ENCODE results near the gene FBXO8. TPM values are rescaled to one million over a fixed set of nuclear protein-coding genes. Genes with fewer than 3 reads are reported as not detected.
"Not testable (repeated sequence)": the region's sequence is repeated elsewhere in the genome, so short reads cannot be mapped to it uniquely, and the experiment has no call there.

Gene FBXO8
- total and polyA plus RNA-seq, 4 experiments from 2014 or later, result 10.8 to 32.2 (median 26.6) TPM

DNA sequence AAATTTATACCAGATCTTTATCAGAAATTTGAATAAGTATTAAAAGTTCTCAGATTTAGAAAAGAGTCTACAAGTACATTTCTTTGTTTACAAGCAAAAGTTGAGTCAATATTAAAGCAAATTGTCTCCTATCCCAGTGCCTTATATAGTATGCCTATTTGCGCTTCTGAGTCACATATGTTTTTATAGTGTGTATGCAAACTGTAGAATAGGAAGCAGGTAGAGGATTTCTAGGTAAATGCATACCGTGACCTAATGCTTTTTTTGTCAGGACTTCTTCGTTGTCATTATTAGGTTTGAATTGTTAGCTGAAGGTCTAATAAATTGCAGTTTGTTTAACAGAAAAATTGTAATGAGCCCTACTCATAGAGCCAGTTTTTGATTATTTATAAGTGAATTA lies 22.5 kb upstream of the FBXO8 start:
- Mint-ChIP-seq H3K27ac (no peak overlapping the region), H3K4me3 (no peak overlapping the region), H3K36me3 (peaks cover 41 to 48% of the 10 kb centered on the region in 2 donors), H3K9me3 (no peaks in the 10 kb centered on the region), H3K27me3 (no peaks in the 10 kb centered on the region), H3K4me1 (peaks cover 0 to 2% (median under 1%) of the 10 kb centered on the region in 4 donors)
- Histone ChIP-seq H3K4me1 (ENCODE audit: insufficient read depth, low read length) (no peaks in the 10 kb centered on the region), H3K27ac (ENCODE audit: low read depth, low read length) (no peak overlapping the region), H3K9me3 (ENCODE audit: control insufficient read depth in 1 of 2, low read length in 2 of 2) (no peaks in the 10 kb centered on the region), H3K4me3 (ENCODE audit: low read length in 2 of 2) (no peak overlapping the region), H3K27me3 (ENCODE audit: insufficient read depth, low read length) (no peaks in the 10 kb centered on the region), H3K36me3 (ENCODE audit: insufficient read depth, low read length) (no peaks in the 10 kb centered on the region)
- intact Hi-C loops (cut with micrococcal nuclease), result no loop called here
- ChIA-PET CTCF (ENCODE audit: partially characterized antibody) (no interaction called here), POLR2A (ENCODE audit: partially characterized antibody) (no interaction called here)
- no peak for DNase-seq

DNA sequence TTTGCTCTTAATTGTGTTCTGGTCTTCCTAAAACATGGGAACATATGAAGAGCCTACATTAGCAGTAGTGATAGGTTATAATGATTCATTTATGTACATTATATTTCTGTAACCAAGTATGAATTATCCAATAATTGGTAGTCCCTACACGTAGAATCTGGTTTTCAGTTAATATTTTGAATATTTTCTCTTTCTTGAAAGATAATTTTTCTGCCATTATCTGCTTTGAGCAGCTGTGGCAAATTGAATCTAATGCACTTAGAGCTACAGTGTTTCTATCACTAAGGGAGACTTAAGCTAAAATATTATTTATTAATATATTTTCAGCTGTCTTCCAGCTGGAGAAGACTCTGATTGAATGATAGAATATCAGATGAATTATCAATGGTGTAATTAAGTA lies 21.2 kb upstream of the FBXO8 start:
- no peak for DNase-seq
- Mint-ChIP-seq H3K4me1 (peaks cover 2 to 8% (median 3%) of the 10 kb centered on the region in 4 donors), H3K36me3 (peaks cover 50 to 58% of the 10 kb centered on the region in 2 donors), H3K27me3 (no peaks in the 10 kb centered on the region), H3K9me3 (no peaks in the 10 kb centered on the region), H3K4me3 (no peak overlapping the region), H3K27ac (no peak overlapping the region)
- Histone ChIP-seq H3K36me3 (ENCODE audit: insufficient read depth, low read length) (no peaks in the 10 kb centered on the region), H3K27me3 (ENCODE audit: insufficient read depth, low read length) (no peaks in the 10 kb centered on the region), H3K27ac (ENCODE audit: low read depth, low read length) (no peak overlapping the region), H3K4me3 (ENCODE audit: low read length in 2 of 2) (no peak overlapping the region), H3K4me1 (ENCODE audit: insufficient read depth, low read length) (no peaks in the 10 kb centered on the region), H3K9me3 (ENCODE audit: control insufficient read depth in 1 of 2, low read length in 2 of 2) (no peaks in the 10 kb centered on the region)
- intact Hi-C loops (cut with micrococcal nuclease), result no loop called here
- POLR2A ChIA-PET (ENCODE audit: partially characterized antibody), result no interaction called here
- CTCF ChIA-PET (ENCODE audit: partially characterized antibody), result no interaction called here

DNA sequence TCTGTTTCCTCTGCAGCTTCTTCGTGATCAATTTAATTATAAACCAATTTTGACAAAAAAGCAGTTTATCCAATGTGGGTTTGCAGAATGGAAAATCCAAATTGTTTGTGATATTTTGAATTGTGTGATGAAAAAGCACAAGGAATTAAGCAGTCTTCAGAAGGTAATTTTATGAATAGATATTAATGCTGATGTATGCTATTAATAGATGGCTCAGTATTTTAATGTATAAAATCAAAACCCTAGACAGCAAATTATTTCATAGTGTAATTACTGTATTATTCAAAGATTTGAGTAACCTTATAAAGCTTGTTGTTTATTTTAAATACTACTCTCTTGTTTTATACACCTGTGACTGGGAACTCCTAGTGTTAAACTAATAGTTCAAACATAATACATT lies 20.2 kb upstream of the FBXO8 start:
- H3K4me1 ChIP-seq (ENCODE audit: insufficient read depth, low read length), result no peaks in the 10 kb centered on the region
- H3K27ac ChIP-seq (ENCODE audit: low read depth, low read length), result no peak overlapping the region
- H3K36me3 ChIP-seq (ENCODE audit: insufficient read depth, low read length), result no peaks in the 10 kb centered on the region
- H3K4me3 Mint-ChIP-seq, result no peak overlapping the region
- H3K9me3 Mint-ChIP-seq, result no peaks in the 10 kb centered on the region
- no peaks in the 10 kb centered on the region for H3K9me3 ChIP-seq (ENCODE audit: control insufficient read depth in 1 of 2, low read length in 2 of 2)
- H3K4me3 ChIP-seq (ENCODE audit: low read length in 2 of 2), result no peak overlapping the region
- no peak for DNase-seq
- peaks cover 49 to 60% of the 10 kb centered on the region in 2 donors for H3K36me3 Mint-ChIP-seq
- no peak overlapping the region for H3K27ac Mint-ChIP-seq
- no peaks in the 10 kb centered on the region for H3K27me3 ChIP-seq (ENCODE audit: insufficient read depth, low read length)
- ChIA-PET CTCF (ENCODE audit: partially characterized antibody) (no interaction called here), POLR2A (ENCODE audit: partially characterized antibody) (no interaction called here)
- no peaks in the 10 kb centered on the region for H3K27me3 Mint-ChIP-seq
- intact Hi-C loops (cut with micrococcal nuclease), result no loop called here
- peaks cover 2 to 9% (median 3%) of the 10 kb centered on the region in 4 donors for H3K4me1 Mint-ChIP-seq

DNA sequence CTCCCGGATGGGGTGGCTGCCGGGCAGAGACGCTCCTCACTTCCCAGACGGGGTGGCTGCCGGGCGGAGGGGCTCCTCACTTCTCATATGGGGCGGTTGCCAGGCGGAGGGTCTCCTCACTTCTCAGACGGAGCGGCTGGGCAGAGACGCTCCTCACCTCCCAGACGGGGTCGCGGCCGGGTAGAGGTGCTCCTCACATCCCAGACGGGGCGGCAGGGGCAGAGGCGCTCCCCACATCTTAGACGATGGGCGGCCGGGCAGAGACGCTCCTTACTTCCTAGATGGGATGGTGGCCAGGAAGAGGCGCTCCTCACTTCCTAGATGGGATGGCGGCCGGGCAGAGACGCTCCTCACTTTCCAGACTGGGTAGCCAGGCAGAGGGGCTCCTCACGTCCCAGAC lies 11.7 kb upstream of the FBXO8 start:
- H3K27me3 ChIP-seq (ENCODE audit: insufficient read depth, low read length); H3K27ac Mint-ChIP-seq; H3K4me3 Mint-ChIP-seq; POLR2A ChIA-PET (ENCODE audit: partially characterized antibody); DNase-seq; H3K27me3 Mint-ChIP-seq; H3K36me3 ChIP-seq (ENCODE audit: insufficient read depth, low read length); intact Hi-C loops (cut with micrococcal nuclease); H3K4me3 ChIP-seq (ENCODE audit: low read length in 2 of 2); H3K9me3 ChIP-seq (ENCODE audit: control insufficient read depth in 1 of 2, low read length in 2 of 2); CTCF ChIA-PET (ENCODE audit: partially characterized antibody); H3K27ac ChIP-seq (ENCODE audit: low read depth, low read length); H3K4me1 ChIP-seq (ENCODE audit: insufficient read depth, low read length): not testable (repeated sequence)
- Mint-ChIP-seq H3K36me3 (peaks cover 31 to 52% of the 10 kb centered on the region in 2 donors), H3K4me1 (peaks cover 5 to 22% (median 17%) of the 10 kb centered on the region in 4 donors), H3K9me3 (peaks cover 3 to 22% (median 14%) of the 10 kb centered on the region in 8 donors)

DNA sequence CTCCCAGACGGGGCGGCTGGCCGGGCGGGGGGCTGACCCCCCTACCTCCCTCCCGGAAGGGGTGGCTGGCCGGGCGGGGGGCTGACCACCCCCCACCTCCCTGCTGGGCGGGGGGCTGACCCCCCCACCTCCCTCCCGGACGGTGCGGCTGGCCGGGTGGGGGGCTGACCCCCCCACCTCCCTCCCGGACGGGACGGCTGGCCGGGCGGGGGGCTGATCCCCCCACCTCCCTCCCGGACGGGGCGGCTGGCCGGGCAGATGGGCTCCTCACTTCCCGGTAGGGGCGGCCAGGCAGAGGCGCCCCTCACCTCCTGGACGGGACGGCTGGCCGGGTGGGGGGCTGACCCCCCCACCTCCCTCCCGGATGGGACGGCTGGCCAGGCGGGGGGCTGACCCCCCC lies 11.2 kb upstream of the FBXO8 start:
- POLR2A ChIA-PET (ENCODE audit: partially characterized antibody); H3K9me3 ChIP-seq (ENCODE audit: control insufficient read depth in 1 of 2, low read length in 2 of 2); H3K27ac Mint-ChIP-seq; intact Hi-C loops (cut with micrococcal nuclease); DNase-seq; H3K36me3 ChIP-seq (ENCODE audit: insufficient read depth, low read length); H3K4me3 ChIP-seq (ENCODE audit: low read length in 2 of 2); H3K4me1 ChIP-seq (ENCODE audit: insufficient read depth, low read length); H3K27me3 Mint-ChIP-seq; H3K4me3 Mint-ChIP-seq; H3K27ac ChIP-seq (ENCODE audit: low read depth, low read length); CTCF ChIA-PET (ENCODE audit: partially characterized antibody); H3K27me3 ChIP-seq (ENCODE audit: insufficient read depth, low read length): not testable (repeated sequence)
- H3K9me3 Mint-ChIP-seq, result peaks cover 3 to 22% (median 14%) of the 10 kb centered on the region in 8 donors
- H3K4me1 Mint-ChIP-seq, result peaks cover 5 to 19% (median 13%) of the 10 kb centered on the region in 4 donors
- peaks cover 26 to 48% of the 10 kb centered on the region in 2 donors for H3K36me3 Mint-ChIP-seq

DNA sequence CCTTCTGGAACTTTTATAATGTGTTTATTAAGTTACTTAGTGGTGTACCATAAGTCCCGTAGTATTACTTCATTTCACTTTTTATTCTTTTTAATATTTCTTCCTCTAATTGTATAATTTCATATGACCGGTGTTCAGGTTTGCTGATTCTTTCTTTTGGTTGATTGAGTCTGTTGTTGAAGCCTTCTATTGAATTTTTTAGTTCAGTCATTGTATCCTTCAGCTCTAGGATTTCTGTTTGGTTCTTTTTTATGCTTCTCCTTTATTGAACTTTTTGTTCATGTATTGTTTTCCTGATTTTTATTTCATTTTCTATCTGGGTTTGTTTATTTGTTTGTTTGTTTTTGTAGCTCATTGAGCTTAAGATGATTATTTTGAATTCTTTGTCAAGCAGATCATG lies 9.0 kb upstream of the FBXO8 start:
- Mint-ChIP-seq H3K4me1 (peaks cover 9 to 21% (median 13%) of the 10 kb centered on the region in 4 donors), H3K36me3 (peaks cover 23 to 37% of the 10 kb centered on the region in 2 donors), H3K4me3 (peak overlapping the region in 2 of 8 donors; percentile 7 to 37), H3K27me3 (no peaks in the 10 kb centered on the region), H3K27ac (peak overlapping the region in 3 of 7 donors; percentile 29 to 86 (median 46)), H3K9me3 (peaks cover 3 to 22% (median 14%) of the 10 kb centered on the region in 8 donors)
- intact Hi-C loops (cut with micrococcal nuclease), result no loop called here
- no peaks in the 10 kb centered on the region for H3K4me1 ChIP-seq (ENCODE audit: insufficient read depth, low read length)
- no peaks in the 10 kb centered on the region for H3K27me3 ChIP-seq (ENCODE audit: insufficient read depth, low read length)
- no peaks in the 10 kb centered on the region for H3K9me3 ChIP-seq (ENCODE audit: control insufficient read depth in 1 of 2, low read length in 2 of 2)
- ChIA-PET POLR2A (ENCODE audit: partially characterized antibody) (interaction anchor here (2.0 kb wide), 1 partner anchor 9 kb away, joined by 8 read pairs; the partner anchor contains the start of genes CEP44 and FBXO8), CTCF (ENCODE audit: partially characterized antibody) (no interaction called here)
- no peak for DNase-seq
- H3K27ac ChIP-seq (ENCODE audit: low read depth, low read length), result no peak overlapping the region
- no peak overlapping the region for H3K4me3 ChIP-seq (ENCODE audit: low read length in 2 of 2)
- no peaks in the 10 kb centered on the region for H3K36me3 ChIP-seq (ENCODE audit: insufficient read depth, low read length)

DNA sequence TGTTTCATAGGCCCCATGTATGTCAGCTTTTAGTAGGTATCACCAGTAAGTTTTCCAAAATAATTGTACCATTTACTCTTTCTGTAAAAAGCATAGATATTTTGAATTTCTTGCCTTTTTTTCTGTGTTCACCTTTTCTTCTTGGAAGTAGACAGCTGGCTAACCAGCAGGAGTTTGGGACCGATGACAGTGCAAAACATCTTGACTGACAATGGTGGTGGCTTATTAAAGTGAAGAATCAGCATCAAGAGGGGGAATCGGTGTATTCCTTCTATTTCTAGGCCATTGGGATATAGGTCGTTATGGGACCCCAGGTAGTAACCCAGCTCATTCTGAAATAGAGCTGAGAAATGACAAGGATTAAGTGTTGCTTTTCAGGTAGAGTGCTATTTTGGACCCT lies 3.4 kb upstream of the FBXO8 start:
- Mint-ChIP-seq H3K27me3 (no peaks in the 10 kb centered on the region), H3K36me3 (peaks cover 14 to 22% of the 10 kb centered on the region in 2 donors), H3K9me3 (peaks cover 0 to 7% (median 3%) of the 10 kb centered on the region in 8 donors), H3K27ac (no peak overlapping the region), H3K4me3 (no peak overlapping the region), H3K4me1 (peaks cover 37 to 44% (median 39%) of the 10 kb centered on the region in 4 donors)
- CTCF ChIA-PET (ENCODE audit: partially characterized antibody), result interaction anchor here (1.0 kb wide), 1 partner anchor 65 kb away, joined by 3 read pairs; no protein-coding TSS in a partner anchor
- Histone ChIP-seq H3K27ac (ENCODE audit: low read depth, low read length) (no peak overlapping the region), H3K4me3 (ENCODE audit: low read length in 2 of 2) (no peak overlapping the region), H3K36me3 (ENCODE audit: insufficient read depth, low read length) (no peaks in the 10 kb centered on the region), H3K4me1 (ENCODE audit: insufficient read depth, low read length) (peaks cover 28% of the 10 kb centered on the region), H3K27me3 (ENCODE audit: insufficient read depth, low read length) (no peaks in the 10 kb centered on the region), H3K9me3 (ENCODE audit: control insufficient read depth in 1 of 2, low read length in 2 of 2) (no peaks in the 10 kb centered on the region)
- POLR2A ChIA-PET (ENCODE audit: partially characterized antibody), result no interaction called here
- DNase-seq, result no peak
- intact Hi-C loops (cut with micrococcal nuclease), result no loop called here

Data from CD4-positive, alpha-beta memory T cell (primary cell).